GM12878 (cell line): ENCODE results near the gene DCP1A. TPM values are rescaled to one million over a fixed set of nuclear protein-coding genes. Genes with fewer than 3 reads are reported as not detected.
A peak's percentile ranks its signal among the peaks of the same experiment; 100 is the strongest.

ENCODE experiments used
- ATAC-seq: fragments of 200-7000 bp; cut with Tn5 transposase; 3 replicates; pipeline ENCODE4 v1.9.1; 2020; ENCODE audit warnings: mild to moderate bottlenecking, moderate library complexity
- BruUV-seq: library from RNA; stranded (reverse); fragments of 400-500 nt; replicated peaks from 2 replicates; lab custom pipeline; 2021; lab: Mats Ljungman, UMichigan
- CTCF ChIA-PET: fragments of 300-600 bp; sonication (Branson Sonifier 250); formaldehyde crosslinking; extraction: SDS; loops from one replicate; lab custom pipeline; 2021; ENCODE audit warnings: inconsistent platforms; lab: Yijun Ruan, JAX
- POLR2A ChIA-PET: fragments of 350-600 bp; formaldehyde crosslinking; extraction: SDS; loops from one replicate; lab custom pipeline; 2021; ENCODE audit warnings: inconsistent platforms; lab: Charles Lee
- RAD21 ChIA-PET: fragments of 300-600 bp; sonication (Branson Sonifier 250); formaldehyde crosslinking; loops from one replicate; lab custom pipeline; 2023; ENCODE audit warnings: antibody characterized with exemption; ENCODE audit not compliant: unreplicated experiment; lab: Charles Lee
- SMC1A ChIA-PET: fragments of 300-600 bp; sonication (Branson Sonifier 250); formaldehyde crosslinking; loops from one replicate; lab custom pipeline; 2023; ENCODE audit not compliant: unreplicated experiment, uncharacterized antibody; lab: Charles Lee
- DNase-seq: peaks from one replicate; pipeline ENCODE4 v3.0.0-alpha.2; 2011; ENCODE audit warnings: low read depth, low spot score
- FAIRE-seq: peaks from 3 replicates; lab custom pipeline; 2011; peaks lifted over from hg19 to GRCh38; lab: Jason Lieb, UNC
- H2AFZ ChIP-seq: 2 replicates; pipeline ENCODE4 v1.6.0; 2011; ENCODE audit warnings: low read depth, low read length, control low read depth; ENCODE audit not compliant: control insufficient read depth
- H3K27ac ChIP-seq: 2 replicates; pipeline ENCODE4 v1.5.1; 2011; ENCODE audit warnings: control low read depth; ENCODE audit not compliant: control insufficient read depth, insufficient read depth
- H3K27me3 ChIP-seq, 2 experiments: replicated peaks in 1 of 2; 2 replicates each; pipeline versions ENCODE4 v1.6.0 to v1.6.1; 2011; ENCODE audit warnings: low read length in 1 of 2; ENCODE audit not compliant: control insufficient read depth in 2 of 2, insufficient read depth in 2 of 2
- H3K36me3 ChIP-seq, 2 experiments: 2 replicates each; pipeline ENCODE4 v1.5.1; 2011; ENCODE audit warnings: low read length in 1 of 2; ENCODE audit not compliant: control insufficient read depth in 2 of 2, insufficient read depth in 2 of 2
- H3K4me1 ChIP-seq: 2 replicates; pipeline ENCODE4 v1.6.1; 2011; ENCODE audit warnings: mild to moderate bottlenecking, low read length, moderate library complexity, mixed read lengths; ENCODE audit not compliant: control insufficient read depth, insufficient read depth
- H3K4me2 ChIP-seq: 2 replicates; pipeline ENCODE4 v1.6.0; 2011; ENCODE audit warnings: control low read depth; ENCODE audit not compliant: control insufficient read depth, insufficient read depth
- H3K4me3 ChIP-seq: fragments of 200-600 bp; sonication (generic); 2 replicates; pipeline ENCODE4 v1.5.1; 2016
- H3K79me2 ChIP-seq: 2 replicates; pipeline ENCODE4 v1.6.0; 2011; ENCODE audit warnings: low read length; ENCODE audit not compliant: control insufficient read depth, insufficient read depth
- H3K9ac ChIP-seq: 2 replicates; pipeline ENCODE4 v1.8.0; 2011; ENCODE audit warnings: low read length, control low read depth, mixed read lengths; ENCODE audit not compliant: control insufficient read depth, insufficient read depth
- H3K9me3 ChIP-seq: replicated peaks from 3 replicates; pipeline ENCODE4 v1.5.1; 2011; ENCODE audit warnings: mild to moderate bottlenecking, low read length; ENCODE audit not compliant: control insufficient read depth, insufficient read depth
- H4K20me1 ChIP-seq: 2 replicates; pipeline ENCODE4 v1.6.0; 2011; ENCODE audit not compliant: control insufficient read depth, insufficient read depth
- ASH2L ChIP-seq: fragments of 300-600, 200-600 bp; sonication (generic); IDR thresholded peaks from 2 replicates; pipeline ENCODE4 v1.6.1; 2017; ENCODE audit warnings: low read depth, mild to moderate bottlenecking, borderline replicate concordance
- ATF7 ChIP-seq: fragments of 450-650 bp; IDR thresholded peaks from 2 replicates; pipeline ENCODE4 v1.6.1; 2016; ENCODE audit warnings: low read depth, mild to moderate bottlenecking
- BMI1 ChIP-seq: fragments of 450-650 bp; IDR thresholded peaks from 2 replicates; pipeline ENCODE4 v1.6.1; 2016; ENCODE audit warnings: mild to moderate bottlenecking, moderate library complexity, borderline replicate concordance
- CHD1 ChIP-seq: IDR thresholded peaks from 2 replicates; pipeline ENCODE4 v1.6.1; 2012; ENCODE audit warnings: low read depth, low read length, improper control_type of control experiment
- KAT2A ChIP-seq: conservative IDR thresholded peaks from 2 replicates; pipeline ENCODE4 v1.6.1; 2011; ENCODE audit warnings: low read depth, low read length; ENCODE audit not compliant: control insufficient read depth
- KDM1A ChIP-seq: fragments of 200-600 bp; sonication (generic); IDR thresholded peaks from 2 replicates; pipeline ENCODE4 v1.6.1; 2016; ENCODE audit warnings: borderline replicate concordance
- NFXL1 ChIP-seq: fragments of 450-650 bp; IDR thresholded peaks from 2 replicates; pipeline ENCODE4 v1.6.1; 2017; ENCODE audit warnings: antibody characterized with exemption, mild to moderate bottlenecking, borderline replicate concordance
- RAD21 ChIP-seq: IDR thresholded peaks from 2 replicates; pipeline ENCODE4 v1.6.1; 2011; ENCODE audit warnings: mild to moderate bottlenecking, low read depth, low read length, moderate library complexity; ENCODE audit not compliant: insufficient read depth
- REST ChIP-seq: IDR thresholded peaks from 2 replicates; pipeline ENCODE4 v1.6.1; 2012; ENCODE audit warnings: mild to moderate bottlenecking, low read depth, low read length
- SMAD1 ChIP-seq: fragments of 450-650 bp; IDR thresholded peaks from 2 replicates; pipeline ENCODE4 v1.6.1; 2018; ENCODE audit warnings: mild to moderate bottlenecking, low read depth; ENCODE audit not compliant: partially characterized antibody
- SP1 ChIP-seq: IDR thresholded peaks from one replicate; pipeline ENCODE4 v1.6.1; 2011; ENCODE audit warnings: low read depth, low read length
- YBX1 ChIP-seq: fragments of 450-650 bp; IDR thresholded peaks from 2 replicates; pipeline ENCODE4 v1.6.1; 2016; ENCODE audit warnings: antibody characterized with exemption
- ZNF592 ChIP-seq: fragments of 450-650 bp; IDR thresholded peaks from 2 replicates; pipeline ENCODE4 v1.6.1; 2017; ENCODE audit warnings: mild to moderate bottlenecking, moderate library complexity
- WGBS: methylation state at CpG from one replicate; pipeline ENCODE4 v1.1.6; 2016; ENCODE audit warnings: low lambda C conversion rate; ENCODE audit not compliant: insufficient replicate concordance, insufficient coverage; ENCODE audit errors: missing lambda C conversion rate; 5-methylcytosine and 5-hydroxymethylcytosine counted together
- in situ Hi-C: fragments of 300-500 bp; cut with MboI; formaldehyde crosslinking; loops from 9 replicates; pipeline ENCODE4 v1.14.3; 2018; ENCODE audit warnings: mixed read lengths
- intact Hi-C: fragments of 100-400 bp; cut with micrococcal nuclease; formaldehyde crosslinking; loops from one replicate; pipeline ENCODE4 v1.14.2; 2022; ENCODE audit not compliant: unreplicated experiment
- polyA plus RNA-seq, 11 experiments: library from polyadenylated mRNA; depleted of rRNA in 4 of 11; unstranded in 6 of 11; stranded (reverse) in 5 of 11; fragments of >200 nt; fragmentation: Nextera tagmentation in 4 of 11; fragmentation: Illumina TruSeq in 1 of 11; extraction: Ambion mirVana in 4 of 11; extraction: Trizol in 1 of 11; gene quantifications; 1 replicate in 1 of 11; 2 replicates in 10 of 11; pipeline versions ENCODE4 v1.2.1 to v1.2.3, GENCODE V29; 2011 to 2016; ENCODE audit warnings: inconsistent platforms in 2 of 11, missing spikeins in 2 of 11, low read depth in 1 of 11
- total RNA-seq, 4 experiments: library from RNA; depleted of rRNA in 3 of 4; stranded (reverse); fragments of >200 nt in 3 of 4; fragmentation: Illumina TruSeq in 1 of 4; extraction: Trizol in 1 of 4; gene quantifications; 2 replicates each; pipeline versions ENCODE4 v1.2.1 to v1.2.3, GENCODE V29; 2013 to 2021
- TF ChIP-seq, protein P1 (sequence below): IDR thresholded peaks from 2 replicates; pipeline ENCODE4 v1.6.1; 2011; ENCODE audit warnings: borderline replicate concordance, low read depth, mild to moderate bottlenecking, moderate library complexity, low read length; ENCODE audit not compliant: insufficient read depth, poor library complexity, severe bottlenecking
- TF ChIP-seq, protein P2 (sequence below): IDR thresholded peaks from 2 replicates; pipeline ENCODE4 v1.6.1; 2012; ENCODE audit warnings: low read depth, low read length, improper control_type of control experiment

Gene DCP1A
- total and polyA plus RNA-seq, 10 of the 15 experiments (the other 5 are each of a cell fraction or from before 2014, with no cell fraction given) = 12.5 to 34.6 (median 16.3) TPM

- peaks cover 0 to 22% of the 10 kb centered on the region in 2 experiments; a peak in 3 of 4 replicates for H3K36me3 ChIP-seq
- FAIRE-seq = no peak
- no peak overlapping the region for H3K4me3 ChIP-seq
- no peak for TF ChIP-seq ZNF592
- no peak for TF ChIP-seq RAD21
- TF ChIP-seq CHD1 = no peak
- no peak for TF ChIP-seq SMAD1
- no peak for TF ChIP-seq SP1
- TF ChIP-seq NFXL1 = no peak
- no peak for TF ChIP-seq REST
- TF ChIP-seq BMI1 = no peak
- no peak for TF ChIP-seq KAT2A
- TF ChIP-seq, protein P1, sequence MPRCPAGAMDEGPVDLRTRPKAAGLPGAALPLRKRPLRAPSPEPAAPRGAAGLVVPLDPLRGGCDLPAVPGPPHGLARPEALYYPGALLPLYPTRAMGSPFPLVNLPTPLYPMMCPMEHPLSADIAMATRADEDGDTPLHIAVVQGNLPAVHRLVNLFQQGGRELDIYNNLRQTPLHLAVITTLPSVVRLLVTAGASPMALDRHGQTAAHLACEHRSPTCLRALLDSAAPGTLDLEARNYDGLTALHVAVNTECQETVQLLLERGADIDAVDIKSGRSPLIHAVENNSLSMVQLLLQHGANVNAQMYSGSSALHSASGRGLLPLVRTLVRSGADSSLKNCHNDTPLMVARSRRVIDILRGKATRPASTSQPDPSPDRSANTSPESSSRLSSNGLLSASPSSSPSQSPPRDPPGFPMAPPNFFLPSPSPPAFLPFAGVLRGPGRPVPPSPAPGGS = no peak
- TF ChIP-seq YBX1 = no peak
- no peak for TF ChIP-seq ASH2L
- TF ChIP-seq, protein P2, sequence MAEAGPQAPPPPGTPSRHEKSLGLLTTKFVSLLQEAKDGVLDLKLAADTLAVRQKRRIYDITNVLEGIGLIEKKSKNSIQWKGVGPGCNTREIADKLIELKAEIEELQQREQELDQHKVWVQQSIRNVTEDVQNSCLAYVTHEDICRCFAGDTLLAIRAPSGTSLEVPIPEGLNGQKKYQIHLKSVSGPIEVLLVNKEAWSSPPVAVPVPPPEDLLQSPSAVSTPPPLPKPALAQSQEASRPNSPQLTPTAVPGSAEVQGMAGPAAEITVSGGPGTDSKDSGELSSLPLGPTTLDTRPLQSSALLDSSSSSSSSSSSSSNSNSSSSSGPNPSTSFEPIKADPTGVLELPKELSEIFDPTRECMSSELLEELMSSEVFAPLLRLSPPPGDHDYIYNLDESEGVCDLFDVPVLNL = no peak
- TF ChIP-seq KDM1A = no peak
- no peak for TF ChIP-seq ATF7
Observed at GRCh38 chr3:53318522-53318921, 28.8 kb downstream of the DCP1A start.

More at GRCh38 chr3:53318522-53318921, 28.8 kb downstream of the DCP1A start:
- no peak for DNase-seq
- ChIA-PET POLR2A (no interaction called here), CTCF (no interaction called here), RAD21 (no interaction called here), SMC1A (interaction anchor here (1.2 kb wide), 1 partner anchor 27 kb away, joined by 3 read pairs; no protein-coding TSS in a partner anchor)
- Histone ChIP-seq H4K20me1 (no peaks in the 10 kb centered on the region), H3K27me3 (no peaks in the 10 kb centered on the region), H2AFZ (no peak overlapping the region), H3K4me2 (no peak overlapping the region), H3K27ac (no peak overlapping the region), H3K79me2 (no peaks in the 10 kb centered on the region), H3K9me3 (no peaks in the 10 kb centered on the region), H3K4me1 (no peaks in the 10 kb centered on the region), H3K9ac (no peak overlapping the region)
- no peak for ATAC-seq
- BruUV-seq = TSS peak; percentile 11
- intact Hi-C loops (no loop called here), in situ Hi-C loops (no loop called here)
- 94% methylated on average over 3 of the region's 3 CpGs for WGBS
